Stomach (tissue), 9 donors: Measurements from ENCODE around the gene SCCPDH. TPM values are rescaled to one million over a fixed set of nuclear protein-coding genes. Genes with fewer than 3 reads are reported as not detected.
A peak's percentile ranks its signal among the peaks of the same experiment; 100 is the strongest.

Experiments used
- DNase-seq, 2 donors: peaks; one replicate each; pipeline versions ENCODE4 v3.0.0 to v3.0.0-alpha.2; 2013 to 2019
- H3K27ac ChIP-seq, 5 donors: fragments of 200-600 bp in 4 of 5; sonication (generic) in 4 of 5; one replicate each; pipeline ENCODE4 v1.5.1; 2013 to 2019; ENCODE audit warnings: mild to moderate bottlenecking in 1 of 5, moderate library complexity in 1 of 5
- H3K27me3 ChIP-seq, 3 donors: fragments of 200-600 bp; sonication (generic); one replicate each; pipeline ENCODE4 v1.5.1; 2017 to 2019; ENCODE audit warnings: mixed run types in 1 of 3
- H3K36me3 ChIP-seq, 4 donors: fragments of 200-600 bp; sonication (generic); 1 replicate in 3 of 4; 2 replicates in 1 of 4; pipeline ENCODE4 v1.5.1; 2016 to 2019
- H3K4me1 ChIP-seq, 4 donors: fragments of 200-600 bp; sonication (generic); one replicate each; pipeline ENCODE4 v1.5.1; 2016 to 2019
- H3K4me3 ChIP-seq, 4 donors: fragments of 200-600 bp; sonication (generic) in 3 of 4; one replicate each; pipeline ENCODE4 v1.5.1; 2016 to 2019; ENCODE audit warnings: mild to moderate bottlenecking in 1 of 4
- H3K9me3 ChIP-seq, 4 donors: fragments of 200-600 bp; sonication (generic); one replicate each; pipeline ENCODE4 v1.5.1; 2016 to 2019
- EP300 ChIP-seq: sonication (generic); formaldehyde crosslinking; IDR thresholded peaks from one replicate; pipeline ENCODE4 v1.6.1; 2017; ENCODE audit warnings: antibody characterized with exemption
- POLR2A ChIP-seq, 4 donors: fragments of 450-650 bp; IDR thresholded peaks; one replicate each; pipeline ENCODE4 v1.6.1; 2016; ENCODE audit warnings: antibody characterized with exemption in 4 of 4, control low read depth in 2 of 4, mild to moderate bottlenecking in 1 of 4, moderate library complexity in 1 of 4
- POLR2AphosphoS5 ChIP-seq, 3 donors: sonication (generic); formaldehyde crosslinking; IDR thresholded peaks; one replicate each; pipeline ENCODE4 v1.6.1; 2016; ENCODE audit warnings: antibody characterized with exemption in 3 of 3
- WGBS, 5 donors: extraction: QIAGEN DNeasy Blood & Tissue Kit in 3 of 5; methylation state at CpG; one replicate each; pipeline versions ENCODE4 v1.1.5 to v1.1.7; 2013 to 2018; 5-methylcytosine and 5-hydroxymethylcytosine counted together
- intact Hi-C: fragments of 100-400 bp; cut with DNase I; formaldehyde crosslinking; loops from one replicate; pipeline ENCODE4 v1.15.1; 2023; ENCODE audit warnings: low total_unique reads
- polyA plus RNA-seq, 3 donors: library from polyadenylated mRNA; stranded (reverse); fragments of 200-250 nt; gene quantifications; one replicate each; pipeline ENCODE4 v1.2.3, GENCODE V29; 2013
- total RNA-seq, 5 donors: library from RNA; depleted of rRNA; stranded (reverse); fragments of >200 nt; gene quantifications; one replicate each; pipeline versions ENCODE4 v1.1.0 to v1.2.3, GENCODE V29; 2014 to 2016
- TF ChIP-seq, protein P1 (sequence below), 7 experiments: fragments of 450-650 bp in 4 of 7; fragments of 200-600 bp in 3 of 7; sonication (generic) in 3 of 7; IDR thresholded peaks; one replicate each; pipeline ENCODE4 v1.5.1; 2016 to 2019; ENCODE audit warnings: antibody characterized with exemption in 7 of 7, control low read depth in 2 of 7, mild to moderate bottlenecking in 1 of 7
- donor health status: healthy with polysubstance abuse.
- donor health status: Bipolar disorder and iron deficiency.
- donor health status: healthy.

The SCCPDH gene
- total and polyA plus RNA-seq, 8 donors = 13.4 to 66.3 (median 20.7) TPM

DNA sequence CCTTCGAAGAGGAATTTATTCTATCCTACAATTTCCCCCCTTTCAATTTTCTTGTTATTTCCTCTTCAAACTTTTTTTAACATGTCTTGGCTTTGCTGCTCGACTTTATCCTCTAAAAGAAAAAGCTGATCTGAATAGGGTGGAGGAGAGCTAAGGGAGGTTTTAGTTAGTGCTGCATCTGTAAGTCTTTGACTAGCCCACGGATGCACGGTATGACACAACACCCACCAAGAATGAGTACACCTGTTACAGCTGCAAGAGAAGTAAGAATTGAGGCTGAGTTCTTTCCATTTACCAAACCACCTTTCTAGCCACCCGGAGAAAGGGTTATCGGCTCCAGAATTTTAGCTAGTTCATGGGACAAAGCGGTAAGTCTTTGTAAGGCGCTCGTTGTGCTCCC, 23.8 kb downstream of the SCCPDH start:
- Histone ChIP-seq H3K36me3 (peaks cover 0 to 52% (median 39%) of the 10 kb centered on the region in 4 donors), H3K27ac (no peak overlapping the region), H3K4me1 (no peaks in the 10 kb centered on the region), H3K27me3 (no peaks in the 10 kb centered on the region), H3K4me3 (no peak overlapping the region), H3K9me3 (no peaks in the 10 kb centered on the region)
- TF ChIP-seq POLR2A (IDR thresholded peaks at IDR 0.05) = no peak
- TF ChIP-seq POLR2AphosphoS5 (IDR thresholded peaks at IDR 0.05) = no peak
- 69 to 92% (median 87%) methylated on average over 9 of the region's 9 CpGs for WGBS, 5 donors
- no peak for DNase-seq
- intact Hi-C loops = no loop called here

DNA sequence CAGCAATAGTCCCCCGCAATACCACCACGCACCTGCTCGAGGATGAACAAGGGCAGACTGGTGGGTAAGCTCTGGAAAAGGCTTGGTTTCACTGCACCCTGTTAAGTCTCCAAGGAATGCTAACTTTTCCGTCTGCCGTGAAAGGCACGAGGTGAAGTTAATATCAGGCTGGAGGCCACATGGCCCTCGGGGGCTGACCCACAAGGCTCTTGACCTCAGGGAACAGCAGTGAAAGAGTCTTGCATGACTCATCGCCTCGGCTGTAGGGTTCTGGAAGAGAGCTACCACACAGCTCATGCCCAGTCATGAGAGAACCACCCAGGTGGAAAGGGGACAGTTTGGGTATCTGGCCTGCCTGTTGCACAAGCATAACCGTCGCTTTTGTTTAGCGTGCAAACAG, 24.7 kb downstream of the SCCPDH start:
- Histone ChIP-seq H3K4me3 (no peak overlapping the region), H3K9me3 (no peaks in the 10 kb centered on the region), H3K36me3 (peaks cover 0 to 46% (median 31%) of the 10 kb centered on the region in 4 donors), H3K27ac (no peak overlapping the region), H3K27me3 (no peaks in the 10 kb centered on the region), H3K4me1 (no peaks in the 10 kb centered on the region)
- WGBS, 5 donors = 79 to 89% (median 82%) methylated on average over 12 of the region's 12 CpGs
- intact Hi-C loops = no loop called here
- DNase-seq = no peak
- TF ChIP-seq, protein P1, sequence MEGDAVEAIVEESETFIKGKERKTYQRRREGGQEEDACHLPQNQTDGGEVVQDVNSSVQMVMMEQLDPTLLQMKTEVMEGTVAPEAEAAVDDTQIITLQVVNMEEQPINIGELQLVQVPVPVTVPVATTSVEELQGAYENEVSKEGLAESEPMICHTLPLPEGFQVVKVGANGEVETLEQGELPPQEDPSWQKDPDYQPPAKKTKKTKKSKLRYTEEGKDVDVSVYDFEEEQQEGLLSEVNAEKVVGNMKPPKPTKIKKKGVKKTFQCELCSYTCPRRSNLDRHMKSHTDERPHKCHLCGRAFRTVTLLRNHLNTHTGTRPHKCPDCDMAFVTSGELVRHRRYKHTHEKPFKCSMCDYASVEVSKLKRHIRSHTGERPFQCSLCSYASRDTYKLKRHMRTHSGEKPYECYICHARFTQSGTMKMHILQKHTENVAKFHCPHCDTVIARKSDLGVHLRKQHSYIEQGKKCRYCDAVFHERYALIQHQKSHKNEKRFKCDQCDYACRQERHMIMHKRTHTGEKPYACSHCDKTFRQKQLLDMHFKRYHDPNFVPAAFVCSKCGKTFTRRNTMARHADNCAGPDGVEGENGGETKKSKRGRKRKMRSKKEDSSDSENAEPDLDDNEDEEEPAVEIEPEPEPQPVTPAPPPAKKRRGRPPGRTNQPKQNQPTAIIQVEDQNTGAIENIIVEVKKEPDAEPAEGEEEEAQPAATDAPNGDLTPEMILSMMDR (IDR thresholded peaks at IDR 0.05) = no peak
- TF ChIP-seq POLR2A (IDR thresholded peaks at IDR 0.05) (no peak), EP300 (no peak), POLR2AphosphoS5 (IDR thresholded peaks at IDR 0.05) (no peak)

DNA sequence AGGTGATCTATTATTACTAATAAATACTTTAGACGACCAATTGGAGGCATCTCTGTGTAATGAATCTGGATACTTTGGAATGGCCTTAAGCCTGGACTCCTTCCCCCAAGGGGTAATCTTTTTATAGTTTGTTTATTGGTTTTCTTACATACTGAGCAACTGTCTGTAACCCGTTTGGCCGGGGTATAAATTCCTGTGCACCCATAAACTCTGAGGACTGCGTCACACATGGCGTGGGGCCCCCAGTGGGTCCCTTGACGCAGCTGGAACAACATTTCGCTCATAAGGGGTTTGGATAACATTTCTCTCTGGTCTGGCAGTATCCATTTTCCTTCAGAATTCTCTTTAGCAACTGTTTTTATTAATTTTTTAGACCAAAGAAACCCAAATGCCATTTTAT, 26.5 kb downstream of the SCCPDH start:
- intact Hi-C loops = loop anchor here (10.0 kb wide), 1 partner anchor 256 kb away; no protein-coding TSS in a partner anchor
- no peaks in the 10 kb centered on the region for H3K27me3 ChIP-seq
- peaks cover 0 to 30% (median 16%) of the 10 kb centered on the region in 4 donors for H3K36me3 ChIP-seq
- no peaks in the 10 kb centered on the region for H3K9me3 ChIP-seq
- no peaks in the 10 kb centered on the region for H3K4me1 ChIP-seq
- no peak overlapping the region for H3K27ac ChIP-seq
- TF ChIP-seq EP300 (no peak), POLR2A (IDR thresholded peaks at IDR 0.05) (no peak), POLR2AphosphoS5 (IDR thresholded peaks at IDR 0.05) (no peak)
- TF ChIP-seq, protein P1 (IDR thresholded peaks at IDR 0.05) = no peak
- 76 to 86% (median 83%) methylated on average over 7 of the region's 7 CpGs for WGBS, 5 donors
- no peak for DNase-seq
- H3K4me3 ChIP-seq = no peak overlapping the region

- intact Hi-C loops = loop anchor here (10.0 kb wide), 1 partner anchor 259 kb away; no protein-coding TSS in a partner anchor
- Histone ChIP-seq H3K9me3 (no peaks in the 10 kb centered on the region), H3K36me3 (peaks cover 2 to 9% (median 5%) of the 10 kb centered on the region in 4 donors), H3K4me3 (no peak overlapping the region), H3K27me3 (no peaks in the 10 kb centered on the region), H3K27ac (no peak overlapping the region), H3K4me1 (no peaks in the 10 kb centered on the region)
- no peak for TF ChIP-seq POLR2AphosphoS5 (IDR thresholded peaks at IDR 0.05)
- TF ChIP-seq, protein P1 (IDR thresholded peaks at IDR 0.05) = peak in 5 of 7 experiments; percentile 62 to 76 (median 64)
- peak; percentile 66 to 80 for DNase-seq
- WGBS, 5 donors = 63 to 67% (median 64%) methylated on average over 22 of the region's 22 CpGs
Measured at GRCh38 chr1:246753670-246754535, 29.7 kb downstream of the SCCPDH start.

- TF ChIP-seq POLR2AphosphoS5 (IDR thresholded peaks at IDR 0.05) (no peak), EP300 (no peak), POLR2A (IDR thresholded peaks at IDR 0.05) (no peak)
- TF ChIP-seq, protein P1 (IDR thresholded peaks at IDR 0.05) = no peak
- Histone ChIP-seq H3K9me3 (no peaks in the 10 kb centered on the region), H3K4me1 (no peaks in the 10 kb centered on the region), H3K4me3 (no peak overlapping the region), H3K27me3 (no peaks in the 10 kb centered on the region), H3K27ac (no peak overlapping the region), H3K36me3 (peaks cover 2 to 18% (median 15%) of the 10 kb centered on the region in 4 donors)
- intact Hi-C loops = loop anchor here (10.0 kb wide), 1 partner anchor 261 kb away; no protein-coding TSS in a partner anchor
- 36 to 67% (median 50%) methylated on average over 8 of the region's 8 CpGs for WGBS, 5 donors
- no peak for DNase-seq
Measured at GRCh38 chr1:246755419-246755818, 31.2 kb downstream of the SCCPDH start.
